GM23338 (cell line): ENCODE results near the gene PITPNC1. TPM values are rescaled to one million over a fixed set of nuclear protein-coding genes. Genes with fewer than 3 reads are reported as not detected.

ENCODE experiments used
- ATAC-seq: fragments of 200-7000 bp; cut with Tn5 transposase; 3 replicates; pipeline ENCODE4 v1.9.1; 2020
- DNase-seq: peaks from one replicate; pipeline ENCODE4 v3.0.0-alpha.2; 2015; ENCODE audit warnings: low spot score
- H2AFZ ChIP-seq: fragments of 200-600 bp; sonication (generic); 2 replicates; pipeline ENCODE4 v1.8.0; 2016; ENCODE audit warnings: antibody characterized with exemption, mild to moderate bottlenecking, moderate library complexity
- H3F3A ChIP-seq: fragments of 200-600 bp; sonication (generic); replicated peaks from 2 replicates; pipeline ENCODE4 v1.8.0; 2017; ENCODE audit warnings: antibody characterized with exemption, mixed run types, low read depth
- H3K27ac ChIP-seq: fragments of 200-600 bp; sonication (generic); 2 replicates; pipeline ENCODE4 v1.6.1; 2016; ENCODE audit warnings: low read depth
- H3K27me3 ChIP-seq: fragments of 200-600 bp; sonication (generic); 2 replicates; pipeline ENCODE4 v1.8.0; 2016; ENCODE audit warnings: mild to moderate bottlenecking, mixed run types, moderate library complexity; ENCODE audit not compliant: insufficient read depth
- H3K36me3 ChIP-seq: fragments of 200-600 bp; sonication (generic); 2 replicates; pipeline ENCODE4 v1.8.0; 2016; ENCODE audit warnings: mild to moderate bottlenecking; ENCODE audit not compliant: insufficient read depth
- H3K4me1 ChIP-seq: fragments of 200-600 bp; sonication (generic); 2 replicates; pipeline ENCODE4 v1.8.0; 2016; ENCODE audit warnings: mild to moderate bottlenecking, moderate library complexity; ENCODE audit not compliant: insufficient read depth
- H3K4me2 ChIP-seq: fragments of 200-600 bp; sonication (generic); 2 replicates; pipeline ENCODE4 v1.7.1; 2017; ENCODE audit warnings: mixed run types
- H3K4me3 ChIP-seq: fragments of 200-600 bp; sonication (generic); 2 replicates; pipeline ENCODE4 v1.6.1; 2016; ENCODE audit warnings: mixed run types
- H3K79me2 ChIP-seq: fragments of 200-600 bp; sonication (generic); replicated peaks from 2 replicates; pipeline ENCODE4 v1.8.0; 2017; ENCODE audit warnings: mild to moderate bottlenecking; ENCODE audit not compliant: insufficient read depth
- H3K9me2 ChIP-seq: fragments of 200-600 bp; sonication (generic); 2 replicates; pipeline ENCODE4 v1.8.0; 2017; ENCODE audit not compliant: insufficient read depth
- H4K20me1 ChIP-seq: fragments of 200-600 bp; sonication (generic); replicated peaks from 2 replicates; pipeline ENCODE4 v1.8.0; 2017; ENCODE audit warnings: mild to moderate bottlenecking; ENCODE audit not compliant: insufficient read depth
- H3K27ac Mint-ChIP-seq: 2 replicates; pipeline ENCODE4 v1.8.0; 2020; ENCODE audit warnings: inconsistent platforms, mild to moderate bottlenecking, moderate library complexity, mixed read lengths
- H3K27me3 Mint-ChIP-seq: 3 replicates; pipeline ENCODE4 v1.8.0; 2022; ENCODE audit warnings: low read depth, mild to moderate bottlenecking, moderate library complexity, mixed read lengths, inconsistent platforms; ENCODE audit not compliant: insufficient read depth, poor library complexity
- H3K36me3 Mint-ChIP-seq: 3 replicates; pipeline ENCODE4 v1.8.0; 2021; ENCODE audit warnings: low read depth, mild to moderate bottlenecking, inconsistent platforms, moderate library complexity, mixed read lengths
- H3K4me1 Mint-ChIP-seq: 3 replicates; pipeline ENCODE4 v1.8.0; 2020; ENCODE audit warnings: mild to moderate bottlenecking, inconsistent platforms, mixed read lengths
- H3K4me3 Mint-ChIP-seq: 3 replicates; pipeline ENCODE4 v1.8.0; 2021; ENCODE audit warnings: moderate library complexity, mild to moderate bottlenecking, inconsistent platforms, mixed read lengths
- H3K9me3 Mint-ChIP-seq: 3 replicates; pipeline ENCODE4 v1.8.0; 2020; ENCODE audit warnings: moderate library complexity, mild to moderate bottlenecking, inconsistent platforms, mixed read lengths
- CREB1 ChIP-seq: fragments of 250-450 bp; sonication (Bioruptor Pico); IDR thresholded peaks from 2 replicates; pipeline ENCODE4 v1.5.0; 2020; ENCODE audit warnings: low read depth, mild to moderate bottlenecking, moderate library complexity
- CTCF ChIP-seq, 2 experiments: fragments of 200-600 bp in 1 of 2; sonication (generic) in 1 of 2; conservative IDR thresholded peaks; 2 replicates each; pipeline versions ENCODE4 v1.5.1 to v1.6.1; 2016 to 2017; ENCODE audit warnings: antibody characterized with exemption in 2 of 2, low read depth in 2 of 2, mild to moderate bottlenecking in 2 of 2, moderate library complexity in 1 of 2
- ETS1 ChIP-seq: IDR thresholded peaks from 2 replicates; pipeline ENCODE4 v1.6.1; 2016; ENCODE audit warnings: antibody characterized with exemption
- EZH2 ChIP-seq: fragments of 200-600 bp; sonication (generic); IDR thresholded peaks from one replicate; pipeline ENCODE4 v1.8.0; 2017; ENCODE audit warnings: antibody characterized with exemption, mild to moderate bottlenecking, low read depth; ENCODE audit not compliant: unreplicated experiment
- EZH2phosphoT487 ChIP-seq: fragments of 200-600 bp; sonication (generic); IDR thresholded peaks from one replicate; pipeline ENCODE4 v1.8.1; 2018; ENCODE audit warnings: antibody characterized with exemption; ENCODE audit not compliant: unreplicated experiment
- JUNB ChIP-seq: IDR thresholded peaks from one replicate; pipeline ENCODE4 v1.6.1; 2016; ENCODE audit warnings: antibody characterized with exemption; ENCODE audit not compliant: unreplicated experiment
- NANOG ChIP-seq: IDR thresholded peaks from 2 replicates; pipeline ENCODE4 v1.6.1; 2016; ENCODE audit warnings: antibody characterized with exemption, borderline replicate concordance
- REST ChIP-seq: IDR thresholded peaks from one replicate; pipeline ENCODE4 v1.6.1; 2018; ENCODE audit warnings: antibody characterized with exemption; ENCODE audit not compliant: unreplicated experiment
- STAT1 ChIP-seq: IDR thresholded peaks from one replicate; pipeline ENCODE4 v1.6.1; 2016; ENCODE audit warnings: antibody characterized with exemption; ENCODE audit not compliant: unreplicated experiment
- ZNF331 ChIP-seq: fragments of 250-450 bp; sonication (Bioruptor Pico); IDR thresholded peaks from 2 replicates; pipeline ENCODE4 v1.5.0; 2020; ENCODE audit warnings: low read depth, mild to moderate bottlenecking, moderate library complexity
- ZNF462 ChIP-seq: fragments of 250-450 bp; sonication (Bioruptor Pico); IDR thresholded peaks from 2 replicates; pipeline ENCODE4 v1.5.0; 2020; ENCODE audit warnings: mild to moderate bottlenecking, moderate library complexity
- polyA plus RNA-seq: library from polyadenylated mRNA; unstranded; fragments of >200 nt; fragmentation: Nextera tagmentation; extraction: Ambion mirVana; gene quantifications from 2 replicates; pipeline ENCODE4 v1.2.1, GENCODE V29; 2016
- total RNA-seq: library from RNA; depleted of rRNA; stranded (reverse); fragments of >200 nt; shearing (Covaris generic); gene quantifications from 2 replicates; pipeline ENCODE4 v1.2.3, GENCODE V29; 2014

PITPNC1 gene
- total and polyA plus RNA-seq, 2 experiments from 2014 or later: 23.0 to 32.6 TPM

- DNase-seq (no peak), ATAC-seq (no peak)
- H3K4me3 ChIP-seq: no peak overlapping the region
- peaks cover 12% of the 10 kb centered on the region; the same call in 1 of the 2 replicates for H3K4me1 ChIP-seq
- TF ChIP-seq EZH2phosphoT487 (no peak), NANOG (no peak), CREB1 (CRISPR knock-in tag) (no peak), EZH2 (no peak), STAT1 (no peak), ETS1 (no peak), ZNF331 (CRISPR knock-in tag) (no peak), REST (no peak), CTCF (conservative IDR thresholded peaks at IDR 0.05; ENCODE audit: low read depth in 2 of 2) (no peak), JUNB (no peak), ZNF462 (CRISPR knock-in tag) (no peak)
- no peaks in the 10 kb centered on the region for H3K27me3 ChIP-seq
- H3K79me2 ChIP-seq: peaks cover 4% of the 10 kb centered on the region; the same call in 1 of the 2 replicates
- no peaks in the 10 kb centered on the region for H3K36me3 ChIP-seq
- H4K20me1 ChIP-seq: no peaks in the 10 kb centered on the region
- H3K27ac ChIP-seq: no peak overlapping the region
- H3K27me3 Mint-ChIP-seq: peaks cover 2% of the 10 kb centered on the region
- H2AFZ ChIP-seq: no peak overlapping the region
- H3K36me3 Mint-ChIP-seq: peaks cover 25% of the 10 kb centered on the region
- H3K9me2 ChIP-seq: peaks cover 4% of the 10 kb centered on the region; the same call in 1 of the 2 replicates
- H3K9me3 Mint-ChIP-seq: peaks cover 6% of the 10 kb centered on the region; the same call in 1 of the 3 replicates
- no peaks in the 10 kb centered on the region for H3F3A ChIP-seq
- peaks cover 7% of the 10 kb centered on the region; the same call in 2 of the 3 replicates for H3K4me1 Mint-ChIP-seq
- H3K4me3 Mint-ChIP-seq: no peak overlapping the region
- 0 out of 2 replicates have a peak overlapping the region, but pooled peaks have one; percentile 18 for H3K27ac Mint-ChIP-seq
- no peak overlapping the region for H3K4me2 ChIP-seq
Observed at GRCh38 chr17:67594115-67594880, 217.2 kb downstream of the PITPNC1 start.
